ENCODE measurements around the gene CELSR1. TPM values are rescaled to one million over a fixed set of nuclear protein-coding genes. Genes with fewer than 3 reads are reported as not detected.
A peak's percentile ranks its signal among the peaks of the same experiment; 100 is the strongest.

Gene CELSR1
- total RNA-seq, 2 experiments from 2014 or later = 3.7 to 5.2 TPM

DNA sequence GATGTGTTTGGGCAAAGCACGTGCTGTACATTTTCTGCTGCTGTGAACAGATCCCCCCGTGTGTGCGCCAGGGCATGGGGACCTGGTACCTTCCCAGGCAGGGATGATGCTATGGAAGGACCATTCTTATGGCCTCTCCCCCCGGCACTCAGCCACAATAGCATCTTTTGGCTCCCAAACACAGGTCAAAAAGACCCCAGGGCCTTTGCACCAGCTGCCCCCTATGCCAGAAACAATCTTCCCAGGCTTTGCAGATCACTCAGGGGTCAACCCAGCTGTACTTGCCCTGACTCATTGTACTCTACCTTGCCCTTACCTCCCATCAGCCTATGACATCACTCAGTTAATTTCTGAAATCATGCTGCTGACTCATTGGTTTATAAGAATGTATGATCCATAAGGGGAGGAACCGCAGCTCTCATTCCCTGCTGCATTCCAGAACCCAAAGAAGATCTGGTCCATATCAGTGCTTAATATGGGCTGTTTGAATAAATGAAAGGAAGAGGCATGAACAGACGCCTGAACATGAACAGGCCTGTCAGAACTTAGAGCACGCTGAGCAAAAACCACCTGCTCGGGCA lies 100.7 kb downstream of the CELSR1 start:
- H3K36me3 ChIP-seq (ENCODE audit: insufficient read depth, low read length) = no peaks in the 10 kb centered on the region
- H3K9me3 ChIP-seq (ENCODE audit: low read length) = no peaks in the 10 kb centered on the region
- intact Hi-C loops (cut with micrococcal nuclease; ENCODE audit: unreplicated experiment) = no loop called here
- no peak overlapping the region for H3K27ac ChIP-seq (ENCODE audit: low read depth, low read length, poor library complexity, severe bottlenecking)
- TF ChIP-seq, protein P1, sequence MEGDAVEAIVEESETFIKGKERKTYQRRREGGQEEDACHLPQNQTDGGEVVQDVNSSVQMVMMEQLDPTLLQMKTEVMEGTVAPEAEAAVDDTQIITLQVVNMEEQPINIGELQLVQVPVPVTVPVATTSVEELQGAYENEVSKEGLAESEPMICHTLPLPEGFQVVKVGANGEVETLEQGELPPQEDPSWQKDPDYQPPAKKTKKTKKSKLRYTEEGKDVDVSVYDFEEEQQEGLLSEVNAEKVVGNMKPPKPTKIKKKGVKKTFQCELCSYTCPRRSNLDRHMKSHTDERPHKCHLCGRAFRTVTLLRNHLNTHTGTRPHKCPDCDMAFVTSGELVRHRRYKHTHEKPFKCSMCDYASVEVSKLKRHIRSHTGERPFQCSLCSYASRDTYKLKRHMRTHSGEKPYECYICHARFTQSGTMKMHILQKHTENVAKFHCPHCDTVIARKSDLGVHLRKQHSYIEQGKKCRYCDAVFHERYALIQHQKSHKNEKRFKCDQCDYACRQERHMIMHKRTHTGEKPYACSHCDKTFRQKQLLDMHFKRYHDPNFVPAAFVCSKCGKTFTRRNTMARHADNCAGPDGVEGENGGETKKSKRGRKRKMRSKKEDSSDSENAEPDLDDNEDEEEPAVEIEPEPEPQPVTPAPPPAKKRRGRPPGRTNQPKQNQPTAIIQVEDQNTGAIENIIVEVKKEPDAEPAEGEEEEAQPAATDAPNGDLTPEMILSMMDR (conservative IDR thresholded peaks at IDR 0.05; ENCODE audit: low read length) = no peak
- no peak for TF ChIP-seq EZH2phosphoT487 (IDR thresholded peaks at IDR 0.05; ENCODE audit: borderline replicate concordance, low read depth, low read length)
- H3K79me2 ChIP-seq (ENCODE audit: insufficient read depth, low read depth, low read length) = no peaks in the 10 kb centered on the region
- peaks cover 43% of the 10 kb centered on the region for H3K4me1 ChIP-seq (ENCODE audit: insufficient read depth, low read length, poor library complexity, severe bottlenecking)
- ChIA-PET POLR2A (no interaction called here), CTCF (ENCODE audit: unreplicated experiment) (no interaction called here)
- H3K4me2 ChIP-seq (ENCODE audit: low read length) = no peak overlapping the region
- H3K4me3 ChIP-seq (ENCODE audit: low read depth, low read length, poor library complexity, severe bottlenecking) = no peak overlapping the region
- peak overlapping the region; percentile 44; the same call in 1 of the 2 replicates for H2AFZ ChIP-seq (ENCODE audit: low read length)
- no peaks in the 10 kb centered on the region for H4K20me1 ChIP-seq (ENCODE audit: insufficient read depth, low read length)
- DNase-seq (ENCODE audit: low spot score) = no peak
- H3K9me2 ChIP-seq (ENCODE audit: insufficient read depth, low read length) = no peaks in the 10 kb centered on the region
- no TSS peak for BruUV-seq (replicated peaks)

- Histone ChIP-seq H3K9me3 (ENCODE audit: low read length) (no peaks in the 10 kb centered on the region), H4K20me1 (ENCODE audit: insufficient read depth, low read length) (no peaks in the 10 kb centered on the region), H3K4me2 (ENCODE audit: low read length) (peak overlapping the region; percentile 91), H3K4me3 (ENCODE audit: low read depth, low read length, poor library complexity, severe bottlenecking) (peak overlapping the region; percentile 66), H3K79me2 (ENCODE audit: insufficient read depth, low read depth, low read length) (no peaks in the 10 kb centered on the region), H3K9me2 (ENCODE audit: insufficient read depth, low read length) (no peaks in the 10 kb centered on the region), H2AFZ (ENCODE audit: low read length) (peak overlapping the region; percentile 91), H3K36me3 (ENCODE audit: insufficient read depth, low read length) (no peaks in the 10 kb centered on the region), H3K27ac (ENCODE audit: low read depth, low read length, poor library complexity, severe bottlenecking) (peak overlapping the region; percentile 51), H3K4me1 (ENCODE audit: insufficient read depth, low read length, poor library complexity, severe bottlenecking) (peaks cover 41% of the 10 kb centered on the region)
- CTCF ChIA-PET (ENCODE audit: unreplicated experiment) = no interaction called here
- DNase-seq (ENCODE audit: low spot score) = peak; percentile 59
- BruUV-seq (replicated peaks) = no TSS peak
- POLR2A ChIA-PET = no interaction called here
- intact Hi-C loops (cut with micrococcal nuclease; ENCODE audit: unreplicated experiment) = no loop called here
- TF ChIP-seq EZH2phosphoT487 (IDR thresholded peaks at IDR 0.05; ENCODE audit: borderline replicate concordance, low read depth, low read length) = no peak
- TF ChIP-seq, protein P1 (conservative IDR thresholded peaks at IDR 0.05; ENCODE audit: low read length) = no peak
Observed at GRCh38 chr22:46433318-46433717, 104.1 kb downstream of the CELSR1 start.

DNA sequence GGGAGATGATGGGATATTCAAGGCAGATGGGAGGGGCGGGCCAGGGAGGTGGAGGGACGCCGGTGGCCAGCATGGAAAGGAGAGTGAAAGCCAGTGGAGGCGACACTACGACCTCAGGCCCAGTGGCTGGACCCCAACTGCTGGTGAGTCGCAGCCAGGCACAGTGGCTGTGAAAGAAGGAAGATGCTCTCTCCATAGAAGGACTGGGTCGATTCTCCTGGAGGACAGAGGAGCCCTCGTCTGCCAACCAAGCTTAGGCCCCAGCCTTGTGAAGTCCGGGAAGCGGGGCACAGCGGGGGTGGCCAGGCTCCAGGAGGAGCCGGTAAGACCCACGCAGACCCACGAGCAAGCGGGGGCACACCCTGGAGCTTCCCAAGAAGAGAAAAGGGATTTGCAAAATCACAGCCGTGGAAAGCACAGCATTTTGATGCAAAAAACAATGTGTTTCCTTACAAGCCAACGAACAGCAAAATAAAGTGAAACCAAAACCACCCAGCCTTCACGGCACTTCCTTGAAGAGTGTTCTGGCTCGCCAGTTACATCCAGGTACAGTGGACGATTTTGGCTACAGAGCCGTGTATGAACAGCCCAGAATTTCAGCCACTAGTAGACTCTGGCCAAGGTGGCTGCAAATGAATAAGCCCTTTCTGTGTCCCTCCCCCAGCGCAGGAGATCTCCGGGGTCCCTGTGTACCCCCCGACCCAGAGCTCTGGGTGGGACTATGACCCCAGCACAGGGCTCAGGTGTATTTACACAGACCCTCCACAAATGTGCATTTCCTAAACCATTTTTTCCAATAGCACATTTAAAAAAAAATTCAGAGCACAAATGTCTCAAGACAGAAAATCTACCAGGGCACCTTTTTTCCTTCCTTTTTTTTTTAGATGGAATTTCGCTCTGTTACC lies 105.0 kb downstream of the CELSR1 start:
- no TSS peak for BruUV-seq (replicated peaks)
- POLR2A ChIA-PET = no interaction called here
- CTCF ChIA-PET (ENCODE audit: unreplicated experiment) = no interaction called here
- H3K4me3 ChIP-seq (ENCODE audit: low read depth, low read length, poor library complexity, severe bottlenecking) = peak overlapping the region; percentile 66
- H3K27ac ChIP-seq (ENCODE audit: low read depth, low read length, poor library complexity, severe bottlenecking) = peak overlapping the region; percentile 51
- H2AFZ ChIP-seq (ENCODE audit: low read length) = peak overlapping the region; percentile 91
- H3K4me2 ChIP-seq (ENCODE audit: low read length) = peak overlapping the region; percentile 91
- TF ChIP-seq EZH2phosphoT487 (IDR thresholded peaks at IDR 0.05; ENCODE audit: borderline replicate concordance, low read depth, low read length) = no peak
- TF ChIP-seq, protein P1 (conservative IDR thresholded peaks at IDR 0.05; ENCODE audit: low read length) = no peak
- H4K20me1 ChIP-seq (ENCODE audit: insufficient read depth, low read length) = no peaks in the 10 kb centered on the region
- H3K79me2 ChIP-seq (ENCODE audit: insufficient read depth, low read depth, low read length) = no peaks in the 10 kb centered on the region
- intact Hi-C loops (cut with micrococcal nuclease; ENCODE audit: unreplicated experiment) = no loop called here
- H3K4me1 ChIP-seq (ENCODE audit: insufficient read depth, low read length, poor library complexity, severe bottlenecking) = peaks cover 32% of the 10 kb centered on the region
- no peaks in the 10 kb centered on the region for H3K36me3 ChIP-seq (ENCODE audit: insufficient read depth, low read length)
- H3K9me3 ChIP-seq (ENCODE audit: low read length) = no peaks in the 10 kb centered on the region
- H3K9me2 ChIP-seq (ENCODE audit: insufficient read depth, low read length) = no peaks in the 10 kb centered on the region
- peak; percentile 79 for DNase-seq (ENCODE audit: low spot score)

Measured in OCI-LY7 (cell line).